Mucosa of gallbladder (tissue), 1 donor: ENCODE data around the gene QKI. TPM values are rescaled to one million over a fixed set of nuclear protein-coding genes. Genes with fewer than 3 reads are reported as not detected.

Experiments used
- DNase-seq: peaks from one replicate; pipeline ENCODE4 v3.0.0-alpha.2; 2020; ENCODE audit warnings: low spot score
- total RNA-seq: library from RNA; stranded (reverse); gene quantifications from one replicate; pipeline ENCODE4 v1.2.1, GENCODE V29; 2021
- donor health status: DM: no; HTN: no; CAD: no.

Gene QKI
- total RNA-seq, 1 donor from 2014 or later, result 80.0 TPM

GRCh38 chr6:163391985-163392384 lies 22.5 kb upstream of the QKI start:
- no peak for DNase-seq

- no peak for DNase-seq
Observed at GRCh38 chr6:163392533-163392932, 22.0 kb upstream of the QKI start.

- DNase-seq, result no peak
Observed at GRCh38 chr6:163393923-163394322, 20.6 kb upstream of the QKI start.

- DNase-seq, result no peak
Observed at GRCh38 chr6:163394659-163395058, 19.9 kb upstream of the QKI start.

- no peak for DNase-seq
Observed at GRCh38 chr6:163395122-163395830, 19.2 kb upstream of the QKI start.

GRCh38 chr6:163395831-163396185 lies 18.7 kb upstream of the QKI start:
- DNase-seq, result no peak

GRCh38 chr6:163397326-163397725 lies 17.2 kb upstream of the QKI start:
- DNase-seq, result no peak

- no peak for DNase-seq
Observed at GRCh38 chr6:163398115-163398514, 16.4 kb upstream of the QKI start.

GRCh38 chr6:163398815-163399214 lies 15.7 kb upstream of the QKI start:
- peak; percentile 50 for DNase-seq

- DNase-seq, result no peak
Observed at GRCh38 chr6:163400509-163400908, 14.0 kb upstream of the QKI start.

- no peak for DNase-seq
Observed at GRCh38 chr6:163401039-163401885, 13.3 kb upstream of the QKI start.

GRCh38 chr6:163402616-163403015 lies 11.9 kb upstream of the QKI start:
- DNase-seq, result no peak

GRCh38 chr6:163404825-163405265 lies 9.7 kb upstream of the QKI start:
- DNase-seq, result peak; percentile 45

- DNase-seq, result peak; percentile 61
Observed at GRCh38 chr6:163405412-163406309, 8.9 kb upstream of the QKI start.

GRCh38 chr6:163406366-163406765 lies 8.2 kb upstream of the QKI start:
- no peak for DNase-seq

GRCh38 chr6:163406830-163407229 lies 7.7 kb upstream of the QKI start:
- DNase-seq, result no peak

GRCh38 chr6:163408352-163408991 lies 6.0 kb upstream of the QKI start:
- no peak for DNase-seq

- DNase-seq, result no peak
Observed at GRCh38 chr6:163409712-163410111, 4.8 kb upstream of the QKI start.

- DNase-seq, result no peak
Observed at GRCh38 chr6:163412341-163412740, 2.2 kb upstream of the QKI start.

GRCh38 chr6:163412801-163413344 lies 1.6 kb upstream of the QKI start:
- no peak for DNase-seq
